Mammary epithelial cell (primary cell): ENCODE measurements around the gene NLGN4Y.

Source experiments
- CTCF ChIP-seq, 2 donors: IDR thresholded peaks in 1 of 2; conservative IDR thresholded peaks in 1 of 2; 2 replicates each; pipeline ENCODE4 v1.5.1; 2011 to 2012; ENCODE audit warnings: inconsistent platforms in 2 of 2, low read length in 2 of 2, mild to moderate bottlenecking in 2 of 2, control low read depth in 1 of 2, low read depth in 1 of 2; ENCODE audit not compliant: insufficient read depth in 1 of 2; ENCODE audit errors: extremely low read depth in 1 of 2
- EZH2 ChIP-seq: IDR thresholded peaks from 2 replicates; pipeline ENCODE4 v1.6.1; 2012; ENCODE audit warnings: low read length, inconsistent platforms, borderline replicate concordance

GRCh38 chrY:14586725-14587124, 62.4 kb downstream of the NLGN4Y start:
- TF ChIP-seq CTCF (conservative IDR thresholded peaks at IDR 0.05 in 1 of 2, IDR thresholded peaks at IDR 0.05 in 1 of 2; ENCODE audit: extremely low read depth in 1 of 2, insufficient read depth in 1 of 2, low read depth in 1 of 2, low read length in 2 of 2), result no peak
- TF ChIP-seq EZH2, result no peak
